Anterior cingulate cortex (tissue), 58 donors: ENCODE measurements around the gene IDUA.

ENCODE experiments used
- DNase-seq, 58 donors: peaks; one replicate each; lab custom pipeline; 2025; lab: John Stamatoyannopoulos, UW

Gene IDUA

DNA sequence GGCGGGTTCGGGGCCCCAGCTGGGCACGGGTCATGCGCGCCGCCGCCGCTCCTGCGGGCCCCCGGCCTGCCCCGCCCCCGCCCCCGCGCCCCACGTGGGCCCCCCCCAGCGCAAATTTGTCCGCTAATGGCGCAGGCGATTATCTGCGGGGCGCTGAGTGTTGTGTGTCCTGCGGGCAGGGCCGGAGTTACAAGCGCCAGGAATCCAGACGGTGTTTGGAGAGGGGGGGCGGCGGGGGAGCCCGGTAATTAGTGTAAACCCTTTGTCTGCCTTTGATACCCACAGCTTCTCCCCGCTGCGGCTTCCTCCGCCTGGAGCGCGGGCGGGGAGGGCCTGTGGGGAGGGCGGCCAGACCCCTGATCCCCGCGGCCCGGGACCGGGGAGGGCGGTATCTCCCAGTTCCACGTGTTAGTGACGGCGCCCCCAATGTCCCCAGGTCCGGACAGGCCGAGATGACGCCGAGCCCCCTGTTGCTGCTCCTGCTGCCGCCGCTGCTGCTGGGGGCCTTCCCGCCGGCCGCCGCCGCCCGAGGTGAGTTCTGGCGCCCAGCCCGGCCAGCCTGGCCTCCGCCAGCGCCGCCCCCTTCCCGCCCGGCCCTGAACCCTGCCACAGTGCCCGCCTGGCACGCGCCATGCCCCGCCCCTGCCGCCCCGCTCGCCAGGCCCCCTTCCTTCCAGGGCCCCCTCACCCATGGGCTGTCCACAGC lies 25.3 kb downstream of the IDUA start:
- peak in 2 of 58 donors; percentile 10 to 29 for DNase-seq

DNA sequence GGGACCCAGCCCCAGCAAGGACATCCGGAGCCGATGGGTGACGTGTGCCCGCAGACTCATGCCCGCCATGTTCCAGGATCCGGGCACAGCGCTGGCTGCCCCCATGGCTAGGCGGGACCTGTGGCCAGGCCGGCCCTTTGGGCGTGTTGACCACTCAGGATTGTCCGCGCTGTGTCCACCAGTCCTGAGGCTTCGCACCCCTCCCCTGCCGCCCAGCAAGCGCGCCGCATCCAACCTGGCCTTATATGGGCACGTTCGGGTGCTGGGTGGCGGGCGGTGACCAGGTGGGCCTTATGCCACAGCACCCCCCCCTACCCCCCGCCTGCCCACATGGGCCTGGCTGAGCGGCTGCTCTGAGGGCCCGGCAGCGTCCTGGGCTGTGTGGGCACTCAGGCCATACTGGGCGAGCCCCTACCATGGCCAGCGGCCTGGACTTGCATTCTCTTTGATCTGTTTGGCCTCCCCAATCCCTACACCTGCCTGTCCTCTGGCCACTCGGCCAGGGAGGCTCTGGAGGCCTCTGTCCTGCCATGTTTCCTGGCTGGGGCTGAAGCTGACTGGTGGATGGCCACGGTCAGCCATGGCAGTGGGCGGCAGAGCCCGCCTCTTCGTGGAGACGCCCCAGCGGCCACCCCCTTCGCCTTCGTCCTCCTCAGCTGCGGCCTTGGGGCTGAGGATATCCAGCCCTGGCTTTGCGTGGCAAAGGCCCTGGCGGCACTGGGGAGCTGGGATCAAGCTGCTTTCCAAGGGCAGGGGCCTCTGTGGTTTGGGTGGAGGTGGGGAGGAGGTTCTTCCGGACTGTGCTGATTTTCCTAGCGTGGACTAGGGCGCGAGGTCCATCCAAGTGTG lies 26.6 kb downstream of the IDUA start:
- DNase-seq: no peak

DNA sequence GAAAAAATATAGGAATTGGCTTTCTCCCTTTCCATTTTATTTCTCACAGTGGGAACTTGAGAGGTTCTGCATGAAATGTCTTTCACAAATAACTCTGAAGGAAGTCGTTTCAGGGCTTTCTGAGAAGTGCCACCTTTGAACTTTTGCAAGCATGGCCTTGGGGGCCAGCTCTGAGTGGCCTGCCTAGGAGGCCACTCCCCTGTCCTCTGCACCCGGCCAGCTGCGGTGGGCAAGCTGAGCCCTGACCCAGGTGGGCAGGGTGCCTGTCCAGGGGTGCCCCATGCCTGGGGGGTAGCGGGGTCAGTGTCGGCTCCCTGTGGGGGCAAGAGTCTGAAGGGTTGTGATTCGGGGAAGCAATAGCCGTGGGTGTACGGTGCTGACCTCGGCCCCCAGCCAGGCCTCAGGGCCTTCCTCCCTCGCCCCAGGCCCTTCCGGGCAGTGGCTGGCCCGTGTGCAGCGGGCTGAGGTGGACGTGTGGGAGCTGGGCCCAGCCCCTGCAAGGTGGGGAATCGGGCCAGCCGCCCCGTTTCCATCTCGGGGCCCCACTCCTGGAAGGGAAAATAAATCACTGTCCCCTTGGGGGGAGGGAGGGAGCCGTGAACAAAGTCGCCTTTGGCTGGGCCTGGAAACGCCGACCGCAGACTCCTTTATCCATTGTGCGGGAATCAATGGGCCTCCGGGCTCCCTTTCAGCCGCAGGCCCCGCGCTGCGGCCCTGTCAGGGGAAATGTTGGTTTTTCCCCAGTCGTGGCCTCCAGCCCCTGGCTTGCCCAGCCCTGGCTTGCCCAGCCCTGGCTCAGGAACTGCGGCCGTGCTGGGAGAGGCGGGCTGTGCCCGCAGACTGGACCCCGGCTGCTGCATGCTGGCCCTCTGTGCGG lies 27.7 kb downstream of the IDUA start:
- DNase-seq: peak in 56 of 58 donors; percentile 21 to 93 (median 80)

DNA sequence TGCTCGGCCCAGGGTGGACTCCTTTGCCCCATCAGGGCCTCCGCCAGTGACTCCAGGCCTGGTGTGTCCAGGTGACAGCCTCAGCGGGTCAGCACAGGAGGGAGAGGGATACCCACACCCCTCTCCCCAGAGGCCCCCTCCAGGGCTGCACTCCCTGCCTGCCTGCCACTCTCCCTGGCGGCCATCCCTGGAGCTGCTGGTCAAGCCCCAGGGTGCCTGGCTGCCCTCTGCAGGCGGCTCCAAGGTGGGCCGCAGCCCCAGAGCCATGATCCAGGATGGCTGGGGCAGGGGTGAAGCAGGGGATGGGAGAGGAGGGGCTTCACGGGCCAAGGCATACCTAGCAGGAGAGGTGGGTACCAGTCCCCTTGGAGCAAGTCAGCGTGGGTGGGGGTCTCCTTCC lies 28.3 kb downstream of the IDUA start:
- DNase-seq: peak in 9 of 58 donors; percentile 37 to 75 (median 69)

DNA sequence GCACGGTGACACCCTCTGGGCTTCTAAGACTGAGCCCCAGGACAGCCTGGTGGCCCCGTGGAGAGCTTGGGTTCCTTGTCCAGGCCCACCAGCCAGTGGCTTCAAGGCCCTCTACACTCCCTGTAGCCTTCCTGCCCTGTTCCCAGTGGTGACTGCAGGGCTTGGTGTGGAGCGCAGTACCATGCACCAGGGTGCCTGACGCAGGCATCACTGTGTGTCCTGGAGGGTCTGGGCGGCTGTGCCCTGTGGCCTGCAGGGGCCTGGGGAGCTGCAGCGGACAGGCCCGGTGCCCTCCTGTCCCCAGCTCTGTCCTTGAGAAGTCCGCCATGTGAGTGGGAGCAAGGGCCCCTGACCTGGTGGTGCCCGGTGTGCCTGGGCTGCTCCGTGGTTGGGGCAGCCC lies 28.9 kb downstream of the IDUA start:
- DNase-seq: no peak

DNA sequence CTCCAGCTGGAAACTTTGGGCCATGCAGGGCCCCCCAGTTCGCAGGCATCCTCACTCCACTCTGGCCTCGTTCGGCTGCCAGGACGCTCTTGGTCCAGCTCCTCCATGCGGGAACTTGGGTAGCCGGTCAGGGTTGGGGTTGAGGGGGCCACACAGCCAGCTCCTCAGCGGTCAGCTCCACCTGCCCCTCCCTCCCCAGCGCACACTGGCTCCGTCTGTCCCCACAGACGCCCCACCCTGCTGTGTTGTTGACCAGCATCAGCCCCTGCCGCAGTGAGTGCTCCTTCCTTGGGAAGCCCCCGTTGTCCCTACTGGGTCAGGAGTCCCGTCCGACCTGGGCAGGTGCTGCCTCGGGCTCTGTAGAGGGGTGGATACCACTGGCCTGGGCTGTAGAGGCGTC lies 30.4 kb downstream of the IDUA start:
- DNase-seq: no peak

DNA sequence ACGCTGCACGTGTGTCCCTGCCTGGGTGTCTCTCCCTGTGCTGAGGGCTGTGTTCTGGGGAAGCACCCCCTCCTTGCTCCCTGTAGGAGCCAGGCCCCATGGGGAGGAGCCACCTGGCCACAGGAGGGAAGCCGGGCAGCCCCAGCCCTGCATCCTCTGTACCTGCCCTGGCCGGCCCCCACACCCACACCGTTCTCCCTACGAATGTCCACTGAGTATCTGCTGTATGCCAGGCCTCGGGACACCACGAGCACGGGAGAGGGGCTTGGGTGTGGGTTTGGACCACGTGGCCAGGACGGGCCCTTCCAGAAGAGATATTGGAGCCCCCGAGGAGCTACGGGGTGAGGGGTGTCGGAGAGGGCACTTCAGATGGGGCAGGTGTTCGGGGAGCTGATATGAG lies 30.9 kb downstream of the IDUA start:
- DNase-seq: no peak

DNA sequence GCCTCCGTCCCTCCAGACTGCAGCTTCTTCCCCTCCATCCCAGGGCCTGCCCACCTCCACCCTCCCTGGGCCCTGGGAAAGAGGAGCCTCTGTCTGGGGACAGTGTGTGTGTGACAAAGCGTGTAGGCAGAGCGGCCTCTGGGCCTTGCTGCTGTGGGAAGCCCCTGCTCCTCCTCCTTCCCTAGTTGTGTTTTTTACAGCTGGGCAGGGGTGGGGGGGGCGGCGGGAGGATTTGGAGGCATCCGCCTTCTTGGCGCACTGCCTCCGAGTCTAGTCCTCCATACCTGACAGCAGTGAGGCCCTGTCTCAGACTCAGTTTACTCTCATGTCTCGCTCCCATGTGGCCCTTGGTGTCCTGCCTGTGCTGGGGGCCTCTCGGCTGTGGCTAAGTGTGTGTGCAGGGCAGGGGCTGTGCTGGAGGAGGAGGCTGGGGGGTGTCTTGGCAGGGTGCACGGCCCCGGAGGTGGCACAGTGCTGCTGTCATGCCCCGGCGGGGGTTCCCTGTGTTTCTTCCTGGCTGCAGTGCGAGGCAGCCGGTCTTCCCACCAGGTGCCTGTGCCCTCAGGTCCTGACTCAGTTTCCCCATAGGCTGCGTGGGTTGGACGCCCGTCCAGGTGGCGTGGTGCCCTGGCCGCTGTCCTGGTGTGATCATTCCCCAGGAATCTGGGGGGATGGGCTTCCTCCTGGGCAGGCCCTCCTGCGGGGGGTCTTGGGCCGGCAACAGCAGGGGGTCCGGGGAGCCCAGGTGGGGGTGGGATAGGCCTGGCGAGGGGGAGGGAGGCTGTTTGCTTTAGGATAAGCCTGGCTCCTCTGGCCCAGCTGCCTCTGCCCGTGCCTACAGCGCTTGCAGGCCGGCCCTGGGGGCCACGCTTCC lies 31.5 kb downstream of the IDUA start:
- no peak for DNase-seq

DNA sequence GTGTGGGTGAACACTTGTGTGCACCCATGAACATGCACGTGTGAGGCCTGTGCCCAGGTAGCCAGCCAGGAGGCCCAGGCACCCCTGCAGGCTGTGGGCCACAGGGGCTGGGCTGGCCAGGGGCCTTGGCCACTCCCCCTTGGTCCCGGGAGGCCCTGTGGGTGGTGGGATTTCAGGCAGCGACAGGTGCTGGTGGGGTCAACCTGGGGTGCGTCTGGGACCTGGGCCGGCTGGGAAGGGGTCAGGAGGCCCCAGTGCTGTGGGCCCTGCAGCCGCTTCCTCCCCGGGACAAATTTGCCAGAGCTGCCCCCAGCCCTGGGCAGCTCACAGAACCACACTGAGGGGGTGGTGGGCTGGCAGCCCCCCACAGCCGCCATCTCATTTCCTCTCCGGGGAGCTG lies 32.5 kb downstream of the IDUA start:
- DNase-seq: no peak

DNA sequence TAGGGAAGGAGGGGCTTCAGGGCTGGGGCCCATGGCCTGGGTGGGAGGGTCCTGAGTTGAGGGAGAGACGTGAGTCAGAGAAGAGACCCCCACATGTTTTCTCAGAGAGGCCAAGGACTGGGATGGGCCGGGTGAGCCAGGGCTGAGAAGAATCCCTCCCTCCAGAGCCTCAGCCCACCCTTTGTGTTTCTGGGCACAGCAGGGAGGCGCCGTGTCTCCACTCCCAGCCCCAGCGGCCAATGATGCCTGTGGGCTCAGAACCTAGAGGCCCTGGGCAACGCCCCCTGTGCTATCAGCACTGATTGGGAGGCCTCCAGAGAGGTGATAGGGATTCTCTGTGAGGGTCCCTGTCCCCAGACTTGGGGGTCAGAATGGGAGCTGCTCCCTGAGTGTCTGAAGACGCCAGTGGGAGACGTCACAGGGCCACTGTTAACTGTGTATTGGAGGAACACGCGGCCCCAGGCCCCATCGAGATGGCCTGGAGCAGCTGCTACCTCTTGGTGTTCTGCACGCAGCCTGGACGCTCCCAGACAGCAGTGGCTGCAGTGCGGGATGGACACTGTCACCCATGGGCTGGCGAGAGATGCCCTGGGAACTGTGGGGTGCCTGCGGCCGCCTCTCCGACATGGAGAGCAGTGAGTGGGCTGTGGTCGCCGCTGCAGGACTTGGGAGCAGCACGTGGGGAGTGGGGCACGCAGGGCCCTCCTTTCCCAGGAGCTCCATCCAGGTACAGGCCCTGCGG lies 33.1 kb downstream of the IDUA start:
- no peak for DNase-seq

DNA sequence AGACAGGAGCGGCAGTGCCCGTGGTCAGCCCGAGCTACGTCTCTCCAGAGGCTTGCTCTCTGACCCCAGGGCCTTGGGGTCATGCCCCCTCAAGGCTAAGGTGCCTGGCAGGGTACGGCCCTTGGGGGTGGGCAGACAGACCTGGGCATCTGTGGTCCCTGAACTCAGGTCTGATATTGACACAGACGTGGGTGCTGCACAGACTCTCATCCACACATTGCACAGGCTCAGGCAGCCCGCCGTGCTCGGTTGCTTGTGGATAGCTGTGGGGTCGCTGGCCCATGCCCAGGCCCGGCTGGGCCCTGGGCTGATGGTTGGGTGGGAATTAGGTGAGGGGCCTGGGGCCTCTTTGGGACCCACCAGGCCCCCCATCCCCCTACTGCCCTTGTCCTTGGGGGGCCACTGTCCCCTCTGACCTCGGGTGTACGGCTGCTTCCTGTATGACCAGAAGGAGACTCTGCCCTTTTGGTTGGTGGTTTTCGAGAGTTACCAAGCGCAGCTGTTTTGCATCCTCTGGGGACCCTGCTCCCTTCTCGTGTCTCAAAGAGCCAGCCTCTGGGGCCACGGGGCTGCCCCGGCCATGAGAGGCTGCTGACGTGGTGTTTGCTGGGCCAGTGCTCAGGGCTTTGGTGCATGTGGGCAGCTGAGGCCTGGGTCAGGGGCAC lies 34.7 kb downstream of the IDUA start:
- no peak for DNase-seq

DNA sequence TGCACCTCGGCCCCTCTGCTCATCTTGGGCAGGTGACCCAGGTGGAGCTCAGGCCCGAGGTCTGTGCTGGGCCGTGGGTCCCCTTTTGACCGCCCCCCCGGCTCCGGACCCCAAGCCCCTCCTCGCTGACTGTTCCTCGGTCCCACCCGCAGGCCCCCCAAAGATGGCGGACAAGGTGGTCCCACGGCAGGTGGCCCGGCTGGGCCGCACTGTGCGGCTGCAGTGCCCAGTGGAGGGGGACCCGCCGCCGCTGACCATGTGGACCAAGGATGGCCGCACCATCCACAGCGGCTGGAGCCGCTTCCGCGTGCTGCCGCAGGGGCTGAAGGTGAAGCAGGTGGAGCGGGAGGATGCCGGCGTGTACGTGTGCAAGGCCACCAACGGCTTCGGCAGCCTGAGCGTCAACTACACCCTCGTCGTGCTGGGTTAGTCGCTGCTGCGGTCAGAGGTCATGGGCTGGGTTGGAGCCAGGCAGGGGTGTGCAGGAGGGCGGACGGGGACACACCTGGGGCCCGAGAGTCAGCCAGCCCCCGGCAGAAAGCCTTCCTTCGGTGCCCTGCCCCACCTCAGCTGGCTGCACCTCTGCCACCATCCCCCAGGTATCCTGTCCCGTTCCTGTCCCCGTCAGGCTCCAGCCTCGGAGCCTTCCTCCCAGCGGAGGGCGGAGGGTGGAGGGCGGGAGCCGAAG lies 35.4 kb downstream of the IDUA start:
- DNase-seq: no peak

DNA sequence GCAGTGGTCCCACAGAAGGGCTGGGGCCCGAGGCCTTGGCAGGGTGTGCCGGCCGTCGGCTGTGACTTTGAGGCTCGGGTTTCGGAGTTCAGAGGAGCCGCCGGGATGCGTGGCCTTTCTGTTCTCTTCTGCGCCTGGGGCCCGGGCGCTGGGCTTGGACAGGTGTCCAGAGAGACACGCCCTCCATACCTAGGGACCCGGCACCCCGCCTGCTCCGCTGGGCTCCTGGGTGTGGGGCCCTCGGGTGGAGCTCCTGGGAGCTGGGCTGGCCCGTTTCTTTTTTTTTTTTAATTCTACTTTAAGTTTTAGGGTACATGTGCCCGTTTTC lies 35.9 kb downstream of the IDUA start:
- no peak for DNase-seq

DNA sequence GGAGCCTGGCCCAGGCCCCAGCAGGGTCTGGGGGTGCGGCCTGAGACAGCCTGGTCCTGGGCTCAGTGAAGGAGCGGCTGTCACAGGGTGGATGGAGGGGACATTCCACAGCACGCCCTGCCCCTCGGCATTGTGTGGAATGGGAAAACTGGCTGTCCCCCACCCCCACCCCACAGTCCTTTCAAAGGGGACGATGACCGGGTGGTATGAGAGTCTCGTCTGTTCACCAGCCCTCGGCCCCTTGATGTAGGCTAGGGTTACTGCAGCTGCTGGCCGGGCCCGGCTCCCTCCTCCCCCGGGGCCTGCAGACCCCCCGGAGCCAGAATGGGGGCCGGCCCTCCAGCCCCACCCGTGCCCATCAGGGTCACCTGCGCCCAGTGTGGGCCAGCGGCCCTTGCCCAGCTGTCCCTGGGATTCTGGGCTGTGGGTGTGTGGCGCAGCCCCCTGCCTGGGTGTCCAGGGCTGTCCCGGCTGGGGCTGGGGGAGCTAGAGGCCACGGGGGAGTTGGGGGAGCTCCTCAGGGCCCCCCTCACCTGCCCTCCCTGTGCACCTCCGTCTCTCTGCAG lies 36.3 kb downstream of the IDUA start:
- DNase-seq: no peak

DNA sequence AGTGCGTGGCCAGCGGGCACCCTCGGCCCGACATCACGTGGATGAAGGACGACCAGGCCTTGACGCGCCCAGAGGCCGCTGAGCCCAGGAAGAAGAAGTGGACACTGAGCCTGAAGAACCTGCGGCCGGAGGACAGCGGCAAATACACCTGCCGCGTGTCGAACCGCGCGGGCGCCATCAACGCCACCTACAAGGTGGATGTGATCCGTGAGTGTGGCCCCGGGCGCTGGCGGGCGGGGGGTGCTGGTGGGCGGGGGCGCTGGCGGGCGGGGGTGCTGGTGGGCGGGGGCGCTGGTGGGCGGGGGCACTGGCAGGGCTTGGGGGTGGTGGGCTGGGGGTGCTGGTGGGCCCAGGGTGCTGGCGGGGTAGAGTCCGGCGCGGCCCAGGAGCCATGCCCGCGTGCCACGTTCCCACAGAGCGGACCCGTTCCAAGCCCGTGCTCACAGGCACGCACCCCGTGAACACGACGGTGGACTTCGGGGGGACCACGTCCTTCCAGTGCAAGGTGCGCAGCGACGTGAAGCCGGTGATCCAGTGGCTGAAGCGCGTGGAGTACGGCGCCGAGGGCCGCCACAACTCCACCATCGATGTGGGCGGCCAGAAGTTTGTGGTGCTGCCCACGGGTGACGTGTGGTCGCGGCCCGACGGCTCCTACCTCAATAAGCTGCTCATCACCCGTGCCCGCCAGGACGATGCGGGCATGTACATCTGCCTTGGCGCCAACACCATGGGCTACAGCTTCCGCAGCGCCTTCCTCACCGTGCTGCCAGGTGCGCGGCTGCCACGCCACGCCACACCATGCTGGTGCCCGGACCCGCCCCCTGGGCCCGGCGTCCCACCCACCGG lies 37.3 kb downstream of the IDUA start:
- DNase-seq: no peak

DNA sequence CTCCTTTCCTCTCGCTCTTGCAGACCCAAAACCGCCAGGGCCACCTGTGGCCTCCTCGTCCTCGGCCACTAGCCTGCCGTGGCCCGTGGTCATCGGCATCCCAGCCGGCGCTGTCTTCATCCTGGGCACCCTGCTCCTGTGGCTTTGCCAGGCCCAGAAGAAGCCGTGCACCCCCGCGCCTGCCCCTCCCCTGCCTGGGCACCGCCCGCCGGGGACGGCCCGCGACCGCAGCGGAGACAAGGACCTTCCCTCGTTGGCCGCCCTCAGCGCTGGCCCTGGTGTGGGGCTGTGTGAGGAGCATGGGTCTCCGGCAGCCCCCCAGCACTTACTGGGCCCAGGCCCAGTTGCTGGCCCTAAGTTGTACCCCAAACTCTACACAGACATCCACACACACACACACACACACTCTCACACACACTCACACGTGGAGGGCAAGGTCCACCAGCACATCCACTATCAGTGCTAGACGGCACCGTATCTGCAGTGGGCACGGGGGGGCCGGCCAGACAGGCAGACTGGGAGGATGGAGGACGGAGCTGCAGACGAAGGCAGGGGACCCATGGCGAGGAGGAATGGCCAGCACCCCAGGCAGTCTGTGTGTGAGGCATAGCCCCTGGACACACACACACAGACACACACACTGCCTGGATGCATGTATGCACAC lies 38.2 kb downstream of the IDUA start:
- no peak for DNase-seq
